Stimulated activated CD8-positive, alpha-beta memory T cell treated with anti-CD3 and anti-CD28 coated beads, Interleukin-2, amount 100 ng/mL, for 48 hours (primary cell): ENCODE measurements around the gene FTO.

Experiments used
- DNase-seq, 2 donors: peaks; one replicate each; pipeline ENCODE4 v3.0.0-alpha.2; 2020; ENCODE audit warnings: low read depth in 2 of 2

The FTO gene

DNA sequence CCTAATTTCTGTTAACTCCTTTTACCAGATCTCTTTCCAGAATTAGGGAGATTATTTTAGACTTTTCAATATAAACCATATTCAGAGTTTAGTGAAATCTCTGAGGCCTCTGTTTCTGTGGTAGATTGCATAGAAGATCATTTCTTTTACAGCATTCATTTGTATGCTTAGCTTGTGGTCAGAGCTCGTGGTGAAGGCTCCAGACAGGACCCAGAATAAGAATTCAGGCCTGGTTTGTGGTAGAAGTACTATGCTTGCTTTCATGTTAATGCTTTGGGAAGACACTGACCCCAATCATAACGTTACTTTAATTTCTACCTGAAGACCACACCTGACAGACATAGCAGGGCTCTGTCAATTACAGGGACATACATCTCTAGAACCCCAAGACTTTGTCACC is 258.1 kb downstream of the FTO start:
- DNase-seq, result no peak

DNA sequence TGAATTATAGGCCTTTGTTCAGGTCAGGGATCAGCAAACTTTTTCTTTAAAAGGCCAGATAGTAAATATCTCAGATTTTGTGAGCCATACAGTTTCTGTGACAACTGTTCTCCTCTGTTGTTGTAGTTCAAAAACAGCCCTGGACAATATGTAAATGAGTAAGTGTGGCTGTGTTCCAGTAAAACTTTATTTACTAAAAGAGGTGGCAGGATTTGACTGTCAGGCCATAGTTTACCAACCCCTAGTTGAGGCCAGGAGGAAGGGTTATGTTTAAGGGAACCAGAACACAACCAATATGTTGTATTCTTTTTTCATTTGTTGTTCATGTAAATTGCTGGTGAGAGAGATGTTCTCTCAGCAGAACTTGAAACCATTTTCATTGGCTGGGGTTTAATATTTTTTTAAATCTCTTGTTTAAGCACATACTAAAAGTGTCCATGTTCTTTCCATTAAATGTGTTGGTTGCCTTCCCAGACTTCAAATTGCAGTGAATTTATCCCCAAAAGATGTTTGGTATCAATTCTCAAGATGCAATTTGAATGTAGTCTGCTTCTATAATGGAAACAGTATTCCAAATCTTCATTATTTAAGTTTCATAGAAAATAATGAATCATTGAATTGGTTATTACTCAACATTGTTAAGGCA is 260.3 kb downstream of the FTO start:
- no peak for DNase-seq

DNA sequence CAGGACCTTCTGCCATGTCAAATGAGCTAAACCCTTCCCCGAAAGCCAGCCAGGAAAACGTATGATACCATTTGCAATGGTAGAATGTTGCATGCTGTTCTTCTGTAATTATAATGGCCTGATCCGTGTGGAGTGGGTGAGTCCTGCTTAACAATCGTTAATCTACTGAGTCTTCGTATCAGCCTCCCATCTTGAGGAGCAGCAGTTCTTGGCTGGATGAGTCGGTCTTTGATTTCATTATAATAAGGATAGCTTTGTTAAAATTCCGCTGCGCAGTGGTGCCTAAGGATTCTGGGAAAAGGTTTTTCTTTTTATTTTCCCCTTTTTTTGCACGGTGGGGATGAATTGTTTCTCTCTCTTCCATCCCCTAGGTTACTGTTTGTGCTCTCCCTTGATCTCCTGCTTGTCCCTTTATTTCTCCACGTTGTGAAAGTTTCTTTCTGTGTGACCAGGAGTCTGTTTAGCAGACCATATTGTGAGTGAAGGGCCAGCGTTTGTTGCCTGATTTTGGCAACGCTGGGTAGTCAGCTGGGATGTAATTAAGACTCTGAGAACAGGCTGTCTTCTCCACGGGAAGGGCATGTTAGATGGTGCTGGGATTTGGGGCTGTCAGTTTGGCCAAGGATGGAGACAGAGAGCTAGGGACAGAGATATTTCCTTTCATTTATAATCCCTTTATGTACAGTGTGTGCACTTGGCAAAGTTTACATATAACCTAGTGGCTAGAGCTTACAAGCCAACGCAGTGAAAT is 263.0 kb downstream of the FTO start:
- DNase-seq, result no peak

DNA sequence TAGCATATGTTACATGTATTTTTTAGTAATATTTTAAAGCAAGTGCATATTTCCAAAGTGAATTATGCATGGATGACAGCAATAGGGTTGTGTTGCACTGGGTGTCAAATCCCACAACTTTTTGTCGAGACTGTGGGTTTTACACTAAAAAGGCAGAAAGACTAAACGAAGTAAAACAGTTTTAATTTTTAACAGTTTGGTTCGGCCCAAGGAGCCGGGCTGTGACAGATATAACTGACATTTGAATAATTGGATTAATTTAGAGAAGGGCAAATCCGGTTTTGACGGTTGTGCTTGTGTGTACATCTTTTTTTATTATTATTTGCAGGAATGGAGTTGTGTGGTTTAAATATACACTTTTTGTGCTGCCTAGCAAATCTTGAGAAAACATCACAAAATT is 263.6 kb downstream of the FTO start:
- DNase-seq, result no peak

DNA sequence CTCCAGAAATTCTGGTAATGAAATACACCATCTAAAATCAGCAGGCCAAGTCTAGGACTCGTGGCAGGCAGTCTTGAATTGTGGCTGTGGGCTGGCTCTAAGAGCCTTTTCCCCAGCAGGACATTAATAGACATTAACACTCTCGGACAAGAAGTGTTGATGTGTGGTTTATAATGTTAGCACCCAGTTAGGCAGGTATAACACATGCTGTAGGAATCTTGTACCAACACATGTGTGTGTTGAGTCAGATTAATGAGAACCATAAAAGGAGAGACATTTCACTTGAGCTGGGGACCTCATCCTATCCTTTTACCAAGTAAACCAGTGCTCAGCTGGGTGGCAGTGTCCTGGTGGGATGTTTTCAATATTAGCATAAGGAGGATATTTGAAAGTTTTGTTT is 264.5 kb downstream of the FTO start:
- no peak for DNase-seq

DNA sequence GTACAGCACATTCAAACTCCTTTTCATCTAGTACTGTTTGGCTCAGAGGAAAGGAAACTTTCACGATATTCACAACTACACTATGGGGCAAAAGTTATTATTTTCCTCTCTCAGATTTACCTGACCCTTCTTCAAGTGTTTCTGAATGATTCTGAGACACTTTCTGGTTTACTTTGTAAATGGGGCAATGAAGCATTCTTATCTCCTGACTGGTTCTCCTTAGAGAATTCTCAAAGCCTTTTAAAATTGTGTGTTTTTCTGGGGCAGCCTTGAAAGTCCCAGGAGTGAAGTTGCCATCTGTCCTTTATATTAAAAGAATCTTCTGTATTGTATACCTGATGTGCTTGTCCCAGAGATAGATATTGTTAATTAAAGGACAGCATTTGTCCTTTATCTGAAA is 264.9 kb downstream of the FTO start:
- DNase-seq, result no peak

DNA sequence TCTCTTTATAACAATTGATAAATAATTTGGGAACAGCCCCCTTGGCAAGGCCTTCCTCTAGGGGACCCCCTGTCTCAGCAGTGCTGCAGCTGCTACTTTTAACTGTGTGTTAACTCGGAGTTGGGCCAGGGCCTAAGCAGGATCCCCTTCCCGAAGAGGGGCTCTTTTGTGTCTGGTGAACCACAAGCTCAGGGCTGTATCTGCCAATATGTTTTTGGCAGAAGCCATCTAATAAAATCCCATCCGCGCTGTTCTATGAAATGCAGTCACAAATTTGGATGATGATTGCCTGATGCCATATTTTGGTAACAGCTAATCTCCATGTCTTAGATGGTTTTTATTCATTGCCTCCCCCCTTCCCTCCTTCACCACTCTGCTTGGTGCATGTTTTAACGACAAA is 267.7 kb downstream of the FTO start:
- no peak for DNase-seq

DNA sequence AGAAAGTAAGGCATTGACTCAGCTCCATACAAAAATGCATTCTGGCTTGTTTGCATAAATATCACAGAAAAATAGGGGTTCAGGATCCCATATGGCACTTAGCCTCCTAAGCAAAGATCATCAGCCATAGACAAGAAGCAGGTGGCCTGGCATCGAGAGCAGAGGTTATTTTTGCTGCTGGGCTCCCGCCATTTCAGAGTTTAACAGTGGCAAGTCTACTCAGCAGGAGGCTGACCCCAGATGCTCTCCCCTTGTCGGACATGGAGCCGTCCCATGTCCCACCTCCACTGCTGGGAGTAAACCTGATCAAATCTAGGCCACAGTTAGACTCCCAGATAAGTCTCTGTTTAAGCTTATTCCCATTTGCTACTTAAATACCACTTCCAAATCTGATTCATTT is 269.1 kb downstream of the FTO start:
- DNase-seq, result no peak

DNA sequence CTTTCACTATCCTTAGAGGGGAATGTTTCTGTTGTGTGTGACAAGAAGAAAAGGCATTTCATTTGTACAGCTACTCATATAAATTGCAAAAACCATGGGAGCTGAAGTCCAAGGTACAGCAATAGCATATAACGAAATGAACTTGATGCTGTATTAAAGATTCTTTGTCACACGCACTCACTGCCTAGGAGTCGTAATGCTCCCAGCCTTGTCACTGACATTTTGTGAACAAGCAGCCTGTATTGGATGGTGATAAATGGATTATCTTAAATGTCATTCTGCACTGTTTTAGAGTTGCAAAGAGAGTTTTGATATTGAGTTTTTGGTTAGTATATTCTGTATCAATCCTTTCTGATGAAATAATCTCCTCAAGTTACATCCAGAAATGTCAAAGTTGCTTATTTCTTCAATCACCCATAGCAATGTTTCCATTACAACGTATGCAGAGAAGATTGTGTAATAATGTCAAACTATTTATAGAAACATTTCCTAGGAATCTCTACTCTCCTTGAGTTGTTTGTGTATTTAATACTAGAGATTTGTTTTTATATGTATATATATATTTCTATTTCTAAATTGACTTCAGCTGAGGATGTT is 270.6 kb downstream of the FTO start:
- no peak for DNase-seq

DNA sequence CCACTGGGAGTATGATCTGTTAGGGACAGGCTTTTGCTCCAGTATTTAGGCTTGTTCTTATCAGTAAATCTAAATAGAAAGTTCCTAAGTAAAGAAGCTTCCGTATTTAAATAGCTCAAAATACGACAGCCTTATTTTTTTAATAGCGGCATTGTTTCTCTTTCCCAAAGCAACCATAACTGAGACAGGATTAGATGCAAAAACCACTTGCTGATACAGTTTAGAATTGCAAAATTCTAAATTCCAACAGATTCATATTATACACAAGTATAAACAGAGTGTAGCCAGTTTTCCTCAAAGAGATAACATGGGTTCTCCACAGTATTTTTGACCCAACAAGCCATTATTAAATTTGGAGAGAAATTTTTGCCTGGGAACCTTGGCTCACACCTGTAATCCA is 276.7 kb downstream of the FTO start:
- DNase-seq, result no peak

DNA sequence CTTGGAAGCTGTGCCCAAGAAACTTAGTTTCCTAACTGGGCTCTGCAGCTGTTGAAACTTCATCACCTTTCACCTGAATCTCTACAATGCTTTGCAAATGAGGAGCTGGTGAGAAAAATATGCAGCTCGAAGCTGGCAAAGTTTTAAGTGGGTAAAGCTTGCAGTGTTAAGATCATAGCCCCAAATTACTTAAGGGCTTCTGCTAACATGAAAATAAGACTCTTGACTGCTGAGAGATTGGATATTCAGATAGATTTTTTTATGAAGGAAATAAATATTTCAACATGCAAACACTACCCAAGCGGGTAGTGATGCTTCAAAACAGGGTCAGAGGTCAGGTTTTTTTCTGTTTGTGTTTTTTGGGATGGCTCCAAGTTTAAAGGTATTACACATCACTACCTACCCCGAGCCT is 278.7 kb downstream of the FTO start:
- DNase-seq, result no peak

DNA sequence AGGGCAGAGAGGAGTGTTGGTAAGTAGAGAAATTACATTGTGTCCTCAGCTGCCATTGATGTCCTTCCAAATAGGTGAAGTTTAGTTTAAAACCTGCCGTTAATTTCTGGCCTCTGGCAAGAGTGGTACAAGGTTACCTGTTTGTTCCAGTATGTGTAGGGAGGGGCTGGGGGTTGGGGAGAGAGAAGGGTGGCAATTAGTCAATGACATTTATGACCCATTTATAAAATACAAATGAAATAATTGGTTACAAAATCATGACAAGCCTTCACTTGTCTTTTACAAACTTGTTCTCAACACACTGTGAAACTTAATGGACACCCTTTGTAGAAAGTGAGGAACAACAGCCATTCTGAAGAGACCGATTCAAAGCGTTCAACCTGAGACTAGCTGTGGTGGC is 281.0 kb downstream of the FTO start:
- no peak for DNase-seq

DNA sequence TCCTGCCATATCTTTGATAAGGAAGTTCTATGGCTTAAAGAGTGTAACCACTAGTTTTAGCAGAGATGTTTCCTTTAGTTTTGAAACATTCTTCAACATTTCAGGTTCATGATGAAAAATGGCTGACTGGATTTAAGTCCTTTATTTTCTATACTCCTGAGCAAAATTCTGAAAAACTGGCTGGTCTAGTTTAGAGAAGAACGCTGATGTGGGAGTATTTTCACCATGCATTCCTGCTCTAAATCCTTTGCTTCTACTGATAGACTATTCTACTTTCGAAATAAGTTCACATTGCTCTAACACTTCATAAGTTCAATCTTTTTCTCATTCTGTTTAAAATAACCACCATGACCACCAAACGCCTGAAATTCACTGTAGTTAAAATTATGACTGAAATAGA is 281.9 kb downstream of the FTO start:
- no peak for DNase-seq

DNA sequence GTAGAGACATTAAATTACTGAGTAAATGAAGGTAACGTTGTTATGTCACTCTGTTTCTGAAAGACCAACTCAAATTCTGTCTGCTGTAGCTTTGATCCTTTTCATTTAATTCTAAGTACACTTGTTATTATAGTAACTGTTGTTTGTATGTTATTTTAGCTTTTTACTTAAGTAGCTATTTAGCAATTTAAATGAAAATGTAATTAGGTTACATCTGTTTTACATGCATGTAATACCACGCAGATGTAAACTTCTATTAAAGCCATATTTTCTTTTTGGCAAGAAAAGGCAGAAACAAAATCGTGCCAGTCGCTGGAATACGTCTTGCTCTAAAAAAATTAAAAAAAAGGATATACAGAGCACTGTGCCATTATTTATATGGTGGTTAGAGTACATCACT is 282.8 kb downstream of the FTO start:
- no peak for DNase-seq

DNA sequence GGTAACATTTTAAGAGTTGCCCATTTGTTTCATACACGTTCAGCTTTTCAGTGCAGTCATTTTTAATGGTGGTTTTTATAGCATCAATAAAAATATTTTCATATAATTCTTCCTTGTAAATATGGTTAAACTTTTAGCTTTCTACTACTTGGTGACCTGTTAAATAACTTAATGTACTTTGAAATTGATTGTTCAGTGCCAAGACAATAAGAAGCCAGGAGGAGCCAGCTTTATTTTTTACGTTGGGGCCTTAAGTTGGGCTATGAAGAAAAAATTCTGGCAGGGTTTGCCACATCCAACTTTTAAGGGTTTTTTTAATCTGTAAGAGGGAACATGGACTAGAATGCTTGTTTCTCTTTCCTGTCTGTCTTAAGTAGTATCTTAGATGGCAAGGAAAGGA is 284.2 kb downstream of the FTO start:
- DNase-seq, result no peak

DNA sequence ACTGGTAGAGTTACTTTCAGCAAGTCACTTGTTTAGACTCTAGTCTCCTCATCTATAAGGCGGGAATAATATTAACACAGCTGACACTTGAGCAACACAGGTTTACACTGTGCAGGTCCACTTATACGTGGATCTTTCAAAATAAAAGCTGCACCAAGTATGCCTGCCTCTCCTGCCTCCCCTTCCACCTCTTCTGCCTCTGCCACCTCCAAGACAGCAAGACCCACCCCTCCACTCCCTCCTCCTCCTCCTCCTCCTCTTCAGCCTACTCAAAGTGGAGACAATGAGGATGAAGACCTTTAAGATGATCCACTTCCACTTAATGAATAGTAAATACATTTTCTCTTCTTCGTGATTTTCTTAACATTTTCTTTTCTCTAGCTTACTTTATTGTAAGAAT is 285.6 kb downstream of the FTO start:
- DNase-seq, result no peak

DNA sequence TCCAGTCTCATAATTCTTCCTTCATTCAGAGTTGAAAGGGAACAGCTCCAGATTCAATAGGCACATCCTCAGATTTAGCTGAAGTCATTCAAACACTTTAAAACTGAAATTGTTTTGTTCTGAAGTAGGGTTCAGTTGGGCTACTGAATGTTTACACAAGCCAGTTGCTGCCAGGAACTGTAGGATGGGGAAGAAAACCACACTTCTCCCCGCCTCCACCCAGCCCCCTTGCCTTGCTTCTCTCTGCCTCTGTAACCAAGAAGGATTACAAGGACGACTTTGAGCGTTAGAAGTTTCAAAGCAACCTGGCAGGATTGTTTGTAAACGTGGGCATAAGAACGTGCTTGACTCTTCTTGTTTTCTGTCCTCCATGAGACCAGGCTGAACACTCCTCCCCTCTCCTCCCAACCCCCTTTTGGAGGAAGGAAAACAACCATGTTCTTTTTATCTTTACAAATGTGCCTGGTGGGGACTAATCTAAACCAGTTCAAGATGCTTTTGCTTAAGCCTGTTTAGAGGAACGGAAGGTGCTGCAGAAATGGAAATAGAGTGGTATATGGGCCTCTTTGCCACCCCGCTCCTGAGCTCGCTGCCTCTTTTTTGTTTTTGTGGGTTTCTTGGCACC is 287.9 kb downstream of the FTO start:
- no peak for DNase-seq

DNA sequence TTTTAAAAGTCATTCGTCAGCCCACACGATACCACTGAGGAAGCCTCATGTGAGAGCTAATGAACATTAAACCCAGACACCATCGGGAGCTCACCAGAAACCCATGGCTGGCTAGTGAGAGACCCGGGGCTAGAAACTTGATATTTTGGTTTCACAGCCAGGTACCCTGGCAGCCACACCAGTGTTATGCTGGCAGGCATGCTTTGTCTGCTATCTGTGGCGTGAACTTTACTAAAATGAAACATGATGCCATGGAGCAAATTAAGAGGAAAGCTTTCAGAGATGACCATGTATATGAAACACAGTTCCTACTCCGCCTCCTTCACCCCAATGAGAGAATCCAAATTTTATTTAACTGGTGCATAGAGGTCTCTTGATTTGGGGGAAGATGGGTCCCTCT is 291.4 kb downstream of the FTO start:
- no peak for DNase-seq

DNA sequence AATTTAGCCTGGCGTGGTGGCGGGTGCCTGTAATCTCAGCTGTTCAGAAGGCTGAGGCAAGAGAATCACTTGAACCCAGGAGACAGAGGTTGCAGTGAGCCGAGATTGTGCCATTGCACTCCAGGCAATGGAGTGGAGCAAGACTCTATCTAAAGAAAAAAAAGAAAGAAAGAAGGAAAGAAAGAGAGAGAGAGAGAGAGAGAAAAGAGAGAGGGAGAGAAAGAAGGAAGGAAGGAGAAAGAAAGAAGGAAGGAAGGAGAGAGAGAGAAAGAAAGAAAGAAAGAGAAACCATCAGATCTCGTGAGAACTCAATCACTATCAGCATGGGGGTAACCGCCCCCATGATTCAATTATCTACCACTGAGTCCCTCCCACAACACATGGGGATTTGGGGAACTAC is 293.0 kb downstream of the FTO start:
- DNase-seq, result no peak

DNA sequence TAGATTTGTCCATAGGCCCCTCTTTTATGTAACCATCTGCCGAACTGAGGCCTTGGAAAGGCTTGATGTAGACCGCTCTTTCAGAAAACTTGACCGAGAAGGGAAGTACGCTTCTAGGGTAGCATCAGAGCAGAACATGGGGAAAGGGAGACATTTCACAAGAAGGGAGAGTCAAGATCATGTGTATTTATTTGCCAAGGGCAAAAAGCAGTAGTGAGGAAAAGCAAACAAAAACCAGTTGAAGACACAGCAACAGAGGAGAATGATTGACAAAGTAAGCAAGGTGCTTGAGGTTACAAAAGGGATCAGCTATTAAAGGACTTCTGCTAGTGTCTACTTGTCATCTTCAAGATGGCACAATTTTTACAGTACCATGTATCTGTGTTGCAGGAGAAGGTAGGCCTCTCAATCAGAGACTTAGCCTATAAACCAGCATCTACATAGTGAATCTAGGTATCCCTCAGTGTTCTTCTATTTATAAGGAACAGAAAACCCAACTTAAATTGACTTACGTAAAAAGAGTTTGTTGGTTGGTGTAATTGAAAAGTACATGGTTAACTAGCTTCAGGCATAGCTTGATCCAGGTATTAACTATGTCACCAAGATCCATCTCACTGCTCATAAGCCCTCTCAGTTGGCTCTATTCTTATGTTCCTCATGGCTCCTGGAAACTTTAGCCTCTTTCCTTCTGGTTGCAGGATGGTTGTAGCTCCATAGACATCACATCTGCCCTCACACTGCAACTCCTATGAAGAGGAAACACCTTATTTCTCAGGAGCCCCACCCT is 294.3 kb downstream of the FTO start:
- DNase-seq, result no peak

DNA sequence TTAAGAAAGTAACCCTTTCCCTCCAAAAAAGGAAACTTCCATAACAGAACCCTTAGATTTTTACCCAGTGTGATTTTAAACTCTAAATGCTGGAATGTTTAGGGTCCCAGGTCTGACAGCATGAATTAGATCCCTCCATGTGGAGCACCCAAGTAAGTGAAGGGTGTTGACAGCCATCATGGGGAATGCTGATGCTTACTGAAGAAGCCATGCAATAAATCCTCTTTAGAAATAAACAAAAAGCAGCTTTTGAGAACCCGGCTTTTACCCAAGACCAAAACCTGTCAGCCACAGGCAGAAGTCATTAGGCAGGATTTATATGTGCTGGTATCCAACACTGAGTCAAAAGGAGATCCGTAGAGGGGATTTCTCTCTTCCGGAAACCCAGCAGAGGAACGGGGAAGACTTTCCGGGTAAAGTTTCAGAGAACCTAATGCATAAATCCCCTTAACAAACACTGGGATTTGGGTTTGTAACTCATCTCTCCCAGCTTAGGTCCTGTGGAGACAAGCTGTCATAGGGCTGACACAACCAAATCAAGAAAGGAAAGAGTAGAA is 295.1 kb downstream of the FTO start:
- DNase-seq, result no peak

DNA sequence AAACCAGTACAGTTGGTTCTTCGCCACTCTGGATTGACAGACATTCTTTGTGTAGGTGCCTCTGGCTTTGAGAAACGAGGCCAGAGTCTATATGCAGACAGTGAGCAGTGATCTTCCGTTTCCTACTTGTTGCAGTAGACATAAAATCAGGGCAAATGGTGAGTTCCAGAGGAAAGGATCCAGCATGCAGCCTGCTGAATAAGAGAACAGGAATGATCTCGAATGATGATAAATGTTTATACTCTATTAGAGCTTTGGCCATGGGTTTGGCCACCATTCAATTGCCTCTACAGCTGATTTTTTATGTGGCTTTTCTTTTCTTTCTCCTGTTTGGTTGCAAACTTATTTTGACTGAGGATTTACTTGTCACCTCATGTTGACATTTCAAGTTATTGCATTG is 295.9 kb downstream of the FTO start:
- no peak for DNase-seq
